GM12878 (cell line): Measurements from ENCODE around the gene ANXA5. TPM values are rescaled to one million over a fixed set of nuclear protein-coding genes. Genes with fewer than 3 reads are reported as not detected.

Source experiments
- BCLAF1 ChIP-seq: fragments of 450-650 bp; IDR thresholded peaks from 2 replicates; pipeline ENCODE4 v1.6.1; 2017; ENCODE audit warnings: antibody characterized with exemption, mild to moderate bottlenecking, moderate library complexity
- BMI1 ChIP-seq: fragments of 450-650 bp; IDR thresholded peaks from 2 replicates; pipeline ENCODE4 v1.6.1; 2016; ENCODE audit warnings: mild to moderate bottlenecking, moderate library complexity, borderline replicate concordance
- BRCA1 ChIP-seq: IDR thresholded peaks from 2 replicates; pipeline ENCODE4 v1.6.1; 2011; ENCODE audit warnings: low read depth, low read length, improper control_type of control experiment
- CBX3 ChIP-seq: fragments of 200-600 bp; sonication (generic); IDR thresholded peaks from 2 replicates; pipeline ENCODE4 v1.6.1; 2016; ENCODE audit warnings: low read depth, borderline replicate concordance
- CHD4 ChIP-seq: fragments of 200-600 bp; sonication (generic); IDR thresholded peaks from 2 replicates; pipeline ENCODE4 v1.6.1; 2016; ENCODE audit warnings: mild to moderate bottlenecking
- CREM ChIP-seq: IDR thresholded peaks from 2 replicates; pipeline ENCODE4 v1.6.1; 2014; ENCODE audit warnings: antibody characterized with exemption, low read depth
- CTCF ChIP-seq, 3 experiments: IDR thresholded peaks in 2 of 3; conservative IDR thresholded peaks in 1 of 3; 2 replicates each; pipeline ENCODE4 v1.5.1; 2011; ENCODE audit warnings: low read depth in 3 of 3, low read length in 3 of 3, mild to moderate bottlenecking in 3 of 3, control low read depth in 2 of 3, moderate library complexity in 2 of 3, inconsistent platforms in 1 of 3, mixed read lengths in 1 of 3; ENCODE audit not compliant: control insufficient read depth in 2 of 3, insufficient read depth in 1 of 3; ENCODE audit errors: extremely low read depth in 1 of 3
- HCFC1 ChIP-seq: fragments of 150-350 bp; IDR thresholded peaks from 2 replicates; pipeline ENCODE4 v1.6.1; 2014; ENCODE audit warnings: low read length
- HDAC2 ChIP-seq: fragments of 200-600 bp; sonication (generic); IDR thresholded peaks from 2 replicates; pipeline ENCODE4 v1.6.1; 2017
- HDAC6 ChIP-seq: fragments of 200-600 bp; sonication (generic); IDR thresholded peaks from one replicate; pipeline ENCODE4 v1.8.0; 2017; ENCODE audit warnings: antibody characterized with exemption; ENCODE audit not compliant: unreplicated experiment
- IKZF1 ChIP-seq: fragments of 450-650 bp; conservative IDR thresholded peaks from 2 replicates; pipeline ENCODE4 v1.6.1; 2017; ENCODE audit warnings: antibody characterized with exemption, mild to moderate bottlenecking
- JUNB ChIP-seq: IDR thresholded peaks from 2 replicates; pipeline ENCODE4 v1.6.1; 2016; ENCODE audit warnings: antibody characterized with exemption, mild to moderate bottlenecking
- KDM1A ChIP-seq: fragments of 200-600 bp; sonication (generic); IDR thresholded peaks from 2 replicates; pipeline ENCODE4 v1.6.1; 2016; ENCODE audit warnings: borderline replicate concordance
- KLF5 ChIP-seq: fragments of 450-650 bp; IDR thresholded peaks from 2 replicates; pipeline ENCODE4 v1.6.1; 2014; ENCODE audit warnings: mild to moderate bottlenecking; ENCODE audit not compliant: partially characterized antibody
- LARP7 ChIP-seq: fragments of 450-650 bp; IDR thresholded peaks from 2 replicates; pipeline ENCODE4 v1.6.1; 2017; ENCODE audit warnings: mild to moderate bottlenecking
- MEF2B ChIP-seq: fragments of 450-650 bp; IDR thresholded peaks from 2 replicates; pipeline ENCODE4 v1.6.1; 2018; ENCODE audit warnings: mild to moderate bottlenecking, moderate library complexity; ENCODE audit not compliant: partially characterized antibody, poor library complexity, severe bottlenecking
- NBN ChIP-seq: fragments of 450-650 bp; IDR thresholded peaks from 2 replicates; pipeline ENCODE4 v1.6.1; 2016
- NFIC ChIP-seq: IDR thresholded peaks from 2 replicates; pipeline ENCODE4 v1.6.1; 2012; ENCODE audit warnings: low read depth, mild to moderate bottlenecking, inconsistent platforms, low read length, moderate library complexity
- NFYB ChIP-seq: IDR thresholded peaks from 2 replicates; pipeline ENCODE4 v1.6.1; 2011; ENCODE audit warnings: low read depth, mild to moderate bottlenecking, low read length, improper control_type of control experiment, moderate library complexity; ENCODE audit not compliant: insufficient read depth
- PAX5 ChIP-seq: IDR thresholded peaks from 2 replicates; pipeline ENCODE4 v1.6.1; 2011; ENCODE audit warnings: low read depth, low read length, borderline replicate concordance
- PML ChIP-seq: IDR thresholded peaks from 2 replicates; pipeline ENCODE4 v1.6.1; 2012; ENCODE audit warnings: low read length, inconsistent platforms
- POLR2A ChIP-seq: IDR thresholded peaks from 2 replicates; pipeline ENCODE4 v1.6.1; 2011; ENCODE audit warnings: low read depth, mild to moderate bottlenecking, low read length
- RAD21 ChIP-seq: IDR thresholded peaks from 2 replicates; pipeline ENCODE4 v1.6.1; 2011; ENCODE audit warnings: mild to moderate bottlenecking, low read depth, low read length, moderate library complexity; ENCODE audit not compliant: insufficient read depth
- RAD51 ChIP-seq: fragments of 450-650 bp; IDR thresholded peaks from 2 replicates; pipeline ENCODE4 v1.6.1; 2016; ENCODE audit warnings: moderate library complexity, mild to moderate bottlenecking, inconsistent platforms
- RB1 ChIP-seq: fragments of 450-650 bp; formaldehyde crosslinking; IDR thresholded peaks from 2 replicates; pipeline ENCODE4 v1.6.1; 2017; ENCODE audit warnings: mild to moderate bottlenecking, borderline replicate concordance
- RUNX3 ChIP-seq: IDR thresholded peaks from 2 replicates; pipeline ENCODE4 v1.6.1; 2012; ENCODE audit warnings: low read length, inconsistent platforms
- SMARCA5 ChIP-seq: fragments of 450-650 bp; IDR thresholded peaks from 2 replicates; pipeline ENCODE4 v1.6.1; 2017; ENCODE audit warnings: mild to moderate bottlenecking
- TBL1XR1 ChIP-seq: IDR thresholded peaks from 2 replicates; pipeline ENCODE4 v1.6.1; 2012; ENCODE audit warnings: low read depth, low read length, improper control_type of control experiment
- TCF7 ChIP-seq: IDR thresholded peaks from 2 replicates; pipeline ENCODE4 v1.6.1; 2014; ENCODE audit warnings: antibody characterized with exemption, borderline replicate concordance
- YY1 ChIP-seq: IDR thresholded peaks from 2 replicates; pipeline ENCODE4 v1.6.1; 2011; ENCODE audit warnings: low read depth, mild to moderate bottlenecking, low read length
- ZNF24 ChIP-seq: fragments of 450-650 bp; IDR thresholded peaks from 2 replicates; pipeline ENCODE4 v1.6.1; 2017; ENCODE audit warnings: antibody characterized with exemption, mild to moderate bottlenecking
- ZNF384 ChIP-seq: IDR thresholded peaks from 2 replicates; pipeline ENCODE4 v1.6.1; 2012; ENCODE audit warnings: low read depth, mild to moderate bottlenecking, low read length, improper control_type of control experiment, borderline replicate concordance
- polyA plus RNA-seq, 11 experiments: library from polyadenylated mRNA; depleted of rRNA in 4 of 11; unstranded in 6 of 11; stranded (reverse) in 5 of 11; fragments of >200 nt; fragmentation: Nextera tagmentation in 4 of 11; fragmentation: Illumina TruSeq in 1 of 11; extraction: Ambion mirVana in 4 of 11; extraction: Trizol in 1 of 11; gene quantifications; 1 replicate in 1 of 11; 2 replicates in 10 of 11; pipeline versions ENCODE4 v1.2.1 to v1.2.3, GENCODE V29; 2011 to 2016; ENCODE audit warnings: inconsistent platforms in 2 of 11, missing spikeins in 2 of 11, low read depth in 1 of 11
- total RNA-seq, 4 experiments: library from RNA; depleted of rRNA in 3 of 4; stranded (reverse); fragments of >200 nt in 3 of 4; fragmentation: Illumina TruSeq in 1 of 4; extraction: Trizol in 1 of 4; gene quantifications; 2 replicates each; pipeline versions ENCODE4 v1.2.1 to v1.2.3, GENCODE V29; 2013 to 2021

ANXA5 gene
- total and polyA plus RNA-seq, 10 of the 15 experiments (the other 5 are each of a cell fraction or from before 2014, with no cell fraction given), result 101 to 249 (median 169) TPM

DNA sequence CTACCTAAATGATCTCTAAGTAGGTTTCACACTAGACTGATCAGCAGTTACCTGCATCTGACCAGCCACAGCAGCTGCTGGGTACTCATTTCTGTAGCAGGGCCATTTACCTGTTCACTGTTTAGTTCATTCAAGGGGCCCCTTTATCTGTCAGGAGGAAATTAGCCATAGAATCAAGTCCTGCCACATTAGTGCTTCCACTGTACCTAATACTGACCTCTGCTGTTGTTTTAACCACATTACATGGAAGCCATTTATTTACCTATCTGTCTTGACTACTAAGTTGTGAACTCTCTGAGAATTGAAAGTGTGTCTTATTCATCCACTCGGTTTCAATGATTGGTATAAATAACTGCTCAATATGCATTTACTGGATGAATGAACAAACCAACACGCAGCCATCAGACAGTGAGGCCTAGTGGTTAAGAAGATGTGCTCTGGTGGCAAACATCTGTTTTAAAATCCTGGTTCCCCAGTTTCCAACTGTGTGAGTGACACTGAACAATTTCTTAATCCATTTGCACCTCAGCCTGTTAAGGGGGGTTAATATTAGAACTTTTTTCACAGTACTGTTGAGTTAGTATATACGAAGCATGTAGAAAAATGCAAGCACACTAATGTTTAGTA is 30.0 kb upstream of the ANXA5 start (continued):
- TF ChIP-seq BCLAF1 (no peak), POLR2A (no peak), HDAC6 (no peak), CHD4 (no peak), KDM1A (no peak), SMARCA5 (0 out of 2 replicates have a peak, but pooled peaks have one; percentile 45), MEF2B (no peak), RUNX3 (peak; percentile 84), HCFC1 (no peak), ZNF24 (no peak), CREM (no peak), YY1 (peak; percentile 75; the same call in 1 of the 2 replicates), ZNF384 (no peak), JUNB (peak; percentile 24; the same call in 1 of the 2 replicates), NFIC (no peak), CTCF (IDR thresholded peaks at IDR 0.05 in 2 of 3, conservative IDR thresholded peaks at IDR 0.05 in 1 of 3; ENCODE audit: control insufficient read depth in 2 of 3, extremely low read depth in 1 of 3, insufficient read depth in 1 of 3, low read depth in 3 of 3, low read length in 3 of 3) (peak; percentile 57 to 75 (median 68); a peak in 5 of 6 replicates), NFYB (no peak), TCF7 (no peak), PML (no peak), BRCA1 (no peak), CBX3 (no peak), RAD21 (peak; percentile 81), IKZF1 (no peak), LARP7 (no peak), PAX5 (no peak), KLF5 (no peak), TBL1XR1 (no peak), RB1 (no peak), BMI1 (no peak), HDAC2 (no peak), RAD51 (no peak), NBN (no peak)
